Muscle layer of duodenum (tissue), 2 donors: Measurements from ENCODE around the gene PDE2A.

Experiments
- H3K27ac ChIP-seq: one replicate; pipeline ENCODE4 v1.7.0; 2013; ENCODE audit warnings: mild to moderate bottlenecking, low read length
- H3K27me3 ChIP-seq: one replicate; pipeline ENCODE4 v1.7.0; 2013; ENCODE audit warnings: low read depth, mild to moderate bottlenecking, control low read depth, low read length
- H3K36me3 ChIP-seq, 2 donors: one replicate each; pipeline ENCODE4 v1.7.0; 2013; ENCODE audit warnings: low read length in 2 of 2, control low read depth in 1 of 2, mild to moderate bottlenecking in 1 of 2; ENCODE audit not compliant: insufficient read depth in 2 of 2, control insufficient read depth in 1 of 2
- H3K4me1 ChIP-seq, 2 donors: one replicate each; pipeline ENCODE4 v1.7.0; 2013; ENCODE audit warnings: low read length in 2 of 2, mild to moderate bottlenecking in 2 of 2, control low read depth in 1 of 2, moderate library complexity in 1 of 2; ENCODE audit not compliant: insufficient read depth in 2 of 2, control insufficient read depth in 1 of 2
- H3K4me3 ChIP-seq, 2 donors: one replicate each; pipeline ENCODE4 v1.7.0; 2013; ENCODE audit warnings: low read length in 2 of 2, low read depth in 1 of 2, mild to moderate bottlenecking in 1 of 2
- H3K9me3 ChIP-seq, 2 donors: one replicate each; pipeline ENCODE4 v1.7.0; 2013; ENCODE audit warnings: low read length in 2 of 2, control low read depth in 1 of 2, mild to moderate bottlenecking in 1 of 2; ENCODE audit not compliant: control insufficient read depth in 1 of 2
- donor health status: healthy.

PDE2A gene

DNA sequence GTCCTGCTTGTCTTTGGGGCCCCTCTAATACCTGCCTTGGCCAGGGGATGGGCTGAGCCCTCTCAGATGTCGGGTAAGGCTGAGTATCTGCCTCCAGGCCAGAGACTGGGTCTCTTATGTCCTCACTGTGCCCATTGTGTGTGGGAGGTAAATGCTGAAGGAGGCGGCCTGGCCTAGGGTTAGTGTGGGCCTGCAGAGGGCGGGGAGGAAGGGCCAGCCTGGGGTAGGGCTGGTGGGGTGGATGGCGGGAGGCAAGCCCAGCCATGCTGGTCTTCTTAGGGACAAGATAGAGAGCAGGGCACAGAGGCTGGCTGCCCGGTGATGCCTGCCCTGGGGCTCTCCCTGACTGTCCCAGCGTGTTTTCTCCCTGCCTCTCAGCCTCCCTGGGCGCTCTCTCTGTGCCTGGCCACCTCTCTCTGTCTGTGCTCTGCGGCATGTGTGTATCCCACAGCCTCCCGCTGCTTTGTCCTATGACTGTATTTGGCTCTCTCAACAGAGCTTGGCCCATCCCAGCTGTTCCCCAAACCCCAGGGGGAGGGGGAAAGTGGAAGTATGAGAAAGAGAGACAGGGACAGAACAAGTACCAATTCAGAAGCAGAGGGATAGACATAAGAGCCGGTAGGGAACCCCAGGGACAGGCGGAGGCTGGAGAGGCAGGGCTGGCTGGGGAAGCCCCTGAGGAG lies 57.0 kb downstream of the PDE2A start:
- peak overlapping the region; percentile 48 for H3K27ac ChIP-seq

DNA sequence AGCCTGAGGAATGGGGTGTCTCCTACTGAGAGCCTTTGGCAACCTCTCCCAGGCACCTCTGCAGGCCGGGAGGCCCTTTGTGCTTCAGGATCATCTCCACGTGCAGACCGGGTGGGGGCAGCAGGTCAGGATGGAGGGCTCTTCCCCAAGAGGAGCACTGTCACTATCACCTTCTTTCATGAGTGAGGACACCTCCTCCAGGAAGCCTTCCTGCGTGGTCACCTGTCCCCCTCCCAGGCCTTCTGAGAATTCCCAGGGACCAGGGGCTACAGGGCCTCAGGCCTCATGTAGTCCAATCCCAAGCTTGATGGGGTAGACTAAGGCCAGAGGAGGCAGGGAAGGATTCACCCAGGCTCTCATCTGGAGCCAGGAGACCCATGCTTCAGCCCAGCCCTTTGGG lies 57.6 kb downstream of the PDE2A start:
- H3K4me1 ChIP-seq: peaks cover 7 to 64% of the 10 kb centered on the region in 2 donors
- peak overlapping the region; percentile 48 for H3K27ac ChIP-seq
- no peaks in the 10 kb centered on the region for H3K27me3 ChIP-seq

More for the DNA sequence above, 57.0 kb downstream of the PDE2A start:
- Histone ChIP-seq H3K4me1 (peaks cover 7 to 64% of the 10 kb centered on the region in 2 donors), H3K27me3 (no peaks in the 10 kb centered on the region), H3K4me3 (peak overlapping the region in 1 of 2 donors; percentile 21), H3K36me3 (no peaks in the 10 kb centered on the region), H3K9me3 (no peaks in the 10 kb centered on the region)

GRCh38 chr11:72615329-72615728 lies 58.9 kb downstream of the PDE2A start:
- Histone ChIP-seq H3K27ac (no peak overlapping the region), H3K4me1 (peaks cover 7 to 64% of the 10 kb centered on the region in 2 donors), H3K36me3 (no peaks in the 10 kb centered on the region), H3K27me3 (no peaks in the 10 kb centered on the region), H3K9me3 (no peaks in the 10 kb centered on the region), H3K4me3 (no peak overlapping the region)

More for the DNA sequence above, 57.6 kb downstream of the PDE2A start:
- Histone ChIP-seq H3K4me3 (no peak overlapping the region), H3K36me3 (no peaks in the 10 kb centered on the region), H3K9me3 (no peaks in the 10 kb centered on the region)

DNA sequence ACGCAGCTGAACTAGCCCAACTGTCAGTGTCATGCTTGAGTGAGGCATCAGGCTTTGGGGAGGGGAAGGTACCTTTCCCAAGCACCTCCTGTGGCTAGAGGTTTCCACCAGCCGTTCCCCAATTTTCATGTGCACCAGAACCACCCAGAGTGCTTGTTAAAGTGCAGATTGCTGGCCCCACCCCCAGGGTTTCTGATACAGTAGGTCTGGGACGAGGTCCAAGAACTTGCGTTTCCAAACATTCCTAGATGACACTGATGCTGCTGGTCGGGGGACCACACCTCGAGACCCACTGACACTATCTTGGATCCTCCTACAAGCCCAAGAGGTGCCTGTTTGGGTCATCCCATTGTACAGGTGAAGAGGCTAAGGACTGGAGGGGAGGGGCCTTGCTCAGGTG lies 59.8 kb downstream of the PDE2A start:
- Histone ChIP-seq H3K4me3 (no peak overlapping the region), H3K27me3 (no peaks in the 10 kb centered on the region), H3K36me3 (no peaks in the 10 kb centered on the region), H3K9me3 (no peaks in the 10 kb centered on the region), H3K27ac (no peak overlapping the region), H3K4me1 (peaks cover 7 to 62% of the 10 kb centered on the region in 2 donors)

- peaks cover 7 to 62% of the 10 kb centered on the region in 2 donors for H3K4me1 ChIP-seq
- no peaks in the 10 kb centered on the region for H3K9me3 ChIP-seq
- no peak overlapping the region for H3K27ac ChIP-seq
- no peak overlapping the region for H3K4me3 ChIP-seq
- H3K36me3 ChIP-seq: no peaks in the 10 kb centered on the region
- H3K27me3 ChIP-seq: no peaks in the 10 kb centered on the region
These were observed 60.2 kb downstream of the PDE2A start for GRCh38 chr11:72613977-72614376.

- Histone ChIP-seq H3K27ac (no peak overlapping the region), H3K9me3 (no peaks in the 10 kb centered on the region), H3K4me1 (peaks cover 7 to 59% of the 10 kb centered on the region in 2 donors), H3K36me3 (no peaks in the 10 kb centered on the region), H3K4me3 (no peak overlapping the region), H3K27me3 (no peaks in the 10 kb centered on the region)
These were observed 60.8 kb downstream of the PDE2A start for GRCh38 chr11:72613450-72613849.

GRCh38 chr11:72609476-72609875 lies 64.7 kb downstream of the PDE2A start:
- no peaks in the 10 kb centered on the region for H3K27me3 ChIP-seq
- no peaks in the 10 kb centered on the region for H3K36me3 ChIP-seq
- no peak overlapping the region for H3K27ac ChIP-seq
- H3K4me3 ChIP-seq: no peak overlapping the region
- H3K9me3 ChIP-seq: no peaks in the 10 kb centered on the region
- H3K4me1 ChIP-seq: peaks cover 5 to 27% of the 10 kb centered on the region in 2 donors

- Histone ChIP-seq H3K9me3 (no peaks in the 10 kb centered on the region), H3K36me3 (no peaks in the 10 kb centered on the region), H3K4me1 (peaks cover 1 to 23% of the 10 kb centered on the region in 2 donors), H3K4me3 (no peak overlapping the region), H3K27ac (no peak overlapping the region), H3K27me3 (no peaks in the 10 kb centered on the region)
These were observed 65.2 kb downstream of the PDE2A start for GRCh38 chr11:72609045-72609444.

- Histone ChIP-seq H3K27me3 (no peaks in the 10 kb centered on the region), H3K4me1 (peaks cover 0 to 13% of the 10 kb centered on the region in 2 donors), H3K9me3 (no peaks in the 10 kb centered on the region), H3K4me3 (no peak overlapping the region), H3K27ac (no peak overlapping the region), H3K36me3 (no peaks in the 10 kb centered on the region)
These were observed 66.7 kb downstream of the PDE2A start for GRCh38 chr11:72607496-72607895.

DNA sequence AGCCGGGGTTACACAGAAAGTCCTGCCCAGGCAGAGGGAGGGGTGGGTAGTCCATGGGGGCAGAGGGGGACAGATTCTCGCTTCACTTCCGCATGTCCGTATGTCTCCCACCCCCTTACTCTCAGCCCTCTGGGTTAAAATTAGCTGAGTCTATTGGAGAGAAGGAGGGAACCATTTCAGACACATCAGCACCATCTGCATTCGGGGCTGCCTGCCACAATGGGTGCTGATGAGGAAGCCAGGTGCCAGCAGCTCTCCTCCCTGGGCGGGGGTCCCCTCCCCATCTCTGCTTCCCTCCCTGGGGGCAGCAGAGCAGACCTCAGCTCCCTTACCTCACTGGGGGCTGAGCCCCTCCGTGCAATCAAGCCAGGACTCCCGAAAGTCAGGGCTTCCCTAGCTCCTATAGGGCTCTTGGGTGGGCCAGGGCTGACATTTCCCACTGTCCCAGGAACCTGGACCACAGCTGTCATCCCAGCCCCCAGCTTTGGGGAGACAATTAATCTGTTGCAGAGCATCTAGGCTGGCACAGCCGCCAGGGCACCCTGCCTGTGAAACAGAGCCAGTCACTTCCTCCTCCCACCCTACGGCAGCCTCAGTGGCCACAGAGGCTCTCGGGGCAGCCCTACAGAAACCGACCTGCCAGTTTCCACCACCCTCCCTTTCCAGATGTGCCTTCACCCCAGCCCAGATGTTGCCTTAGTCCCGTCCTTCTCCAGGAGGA lies 67.3 kb downstream of the PDE2A start:
- Histone ChIP-seq H3K27me3 (no peaks in the 10 kb centered on the region), H3K27ac (no peak overlapping the region), H3K36me3 (no peaks in the 10 kb centered on the region), H3K4me3 (no peak overlapping the region), H3K4me1 (peaks cover 0 to 13% of the 10 kb centered on the region in 2 donors), H3K9me3 (no peaks in the 10 kb centered on the region)

- no peak overlapping the region for H3K27ac ChIP-seq
- no peaks in the 10 kb centered on the region for H3K9me3 ChIP-seq
- H3K4me3 ChIP-seq: no peak overlapping the region
- peaks cover 0 to 13% of the 10 kb centered on the region in 2 donors for H3K4me1 ChIP-seq
- no peaks in the 10 kb centered on the region for H3K27me3 ChIP-seq
- no peaks in the 10 kb centered on the region for H3K36me3 ChIP-seq
These were observed 68.1 kb downstream of the PDE2A start for GRCh38 chr11:72605973-72606747.
